K562 (cell line): ENCODE data around the gene SYMPK.

Experiments used
- EZH2 ChIP-seq: IDR thresholded peaks from 2 replicates; pipeline ENCODE4 v1.6.1; 2012; ENCODE audit warnings: low read depth, mild to moderate bottlenecking, inconsistent platforms, low read length, borderline replicate concordance
- RCOR1 ChIP-seq, 2 experiments: IDR thresholded peaks; 2 replicates each; pipeline ENCODE4 v1.6.1; 2012; ENCODE audit warnings: low read depth in 2 of 2, low read length in 2 of 2, borderline replicate concordance in 1 of 2, improper control_type of control experiment in 1 of 2
- TBL1XR1 ChIP-seq, 2 experiments: IDR thresholded peaks; 2 replicates each; pipeline ENCODE4 v1.6.1; 2012; ENCODE audit warnings: improper control_type of control experiment in 2 of 2, low read length in 2 of 2, mild to moderate bottlenecking in 1 of 2
- ZNF224 ChIP-seq: sonication (generic); formaldehyde crosslinking; IDR thresholded peaks from 2 replicates; pipeline ENCODE4 v1.8.0; 2022; ENCODE audit warnings: mild to moderate bottlenecking, missing genetic modification reagents
- TF ChIP-seq, protein P1 (sequence below): sonication (generic); formaldehyde crosslinking; IDR thresholded peaks from 2 replicates; pipeline ENCODE4 v1.8.1; 2023; ENCODE audit warnings: mild to moderate bottlenecking, missing genetic modification reagents

DNA sequence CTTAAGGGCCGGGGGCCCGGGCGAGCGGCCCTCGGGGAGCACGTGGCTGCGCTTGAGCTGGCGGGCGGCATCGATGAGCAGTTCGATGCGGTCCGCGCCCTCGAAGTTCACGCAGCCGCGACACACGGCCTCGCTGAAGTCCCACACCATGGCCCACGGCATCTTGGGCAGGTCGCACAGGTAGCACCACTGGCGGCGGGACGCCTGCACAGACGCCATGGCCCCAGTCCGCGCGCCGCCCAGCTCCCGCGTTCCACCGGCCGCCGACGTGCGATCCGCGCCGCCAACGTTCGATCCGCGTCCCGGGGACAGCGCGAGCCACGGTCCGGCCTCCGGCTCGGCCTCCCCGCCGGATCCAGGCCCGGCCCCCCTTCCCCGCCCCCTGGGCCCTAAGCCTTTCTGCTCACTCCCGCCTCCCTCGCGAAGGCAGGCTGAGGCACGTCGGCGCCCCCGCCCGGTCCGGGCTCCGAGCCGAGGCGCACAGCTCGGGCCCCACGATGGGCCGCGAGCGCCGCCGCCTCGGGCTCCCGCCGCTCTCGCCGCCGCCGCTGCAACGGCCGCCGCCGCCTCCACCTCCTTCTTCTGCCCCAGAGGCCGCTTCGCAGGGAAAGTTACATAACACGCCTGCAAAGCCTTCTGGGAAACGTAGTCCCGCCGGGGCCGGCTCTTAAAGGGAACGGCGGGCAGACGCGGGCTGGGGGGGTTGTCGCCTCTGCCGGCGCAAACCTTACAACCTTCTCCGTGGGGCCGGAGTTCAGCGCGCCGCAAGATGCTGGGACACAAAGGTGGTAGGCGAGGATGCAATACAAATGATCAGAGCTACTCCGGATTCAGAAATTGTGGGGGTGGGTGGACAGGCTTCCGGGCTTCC, 22.8 kb upstream of the SYMPK start, which contains the start of gene IRF2BP1:
- no peak; a peak in 1 of 4 replicates for TF ChIP-seq RCOR1 (IDR thresholded peaks at IDR 0.05; ENCODE audit: borderline replicate concordance in 1 of 2, low read depth in 2 of 2, low read length in 2 of 2)
- TF ChIP-seq, protein P1, sequence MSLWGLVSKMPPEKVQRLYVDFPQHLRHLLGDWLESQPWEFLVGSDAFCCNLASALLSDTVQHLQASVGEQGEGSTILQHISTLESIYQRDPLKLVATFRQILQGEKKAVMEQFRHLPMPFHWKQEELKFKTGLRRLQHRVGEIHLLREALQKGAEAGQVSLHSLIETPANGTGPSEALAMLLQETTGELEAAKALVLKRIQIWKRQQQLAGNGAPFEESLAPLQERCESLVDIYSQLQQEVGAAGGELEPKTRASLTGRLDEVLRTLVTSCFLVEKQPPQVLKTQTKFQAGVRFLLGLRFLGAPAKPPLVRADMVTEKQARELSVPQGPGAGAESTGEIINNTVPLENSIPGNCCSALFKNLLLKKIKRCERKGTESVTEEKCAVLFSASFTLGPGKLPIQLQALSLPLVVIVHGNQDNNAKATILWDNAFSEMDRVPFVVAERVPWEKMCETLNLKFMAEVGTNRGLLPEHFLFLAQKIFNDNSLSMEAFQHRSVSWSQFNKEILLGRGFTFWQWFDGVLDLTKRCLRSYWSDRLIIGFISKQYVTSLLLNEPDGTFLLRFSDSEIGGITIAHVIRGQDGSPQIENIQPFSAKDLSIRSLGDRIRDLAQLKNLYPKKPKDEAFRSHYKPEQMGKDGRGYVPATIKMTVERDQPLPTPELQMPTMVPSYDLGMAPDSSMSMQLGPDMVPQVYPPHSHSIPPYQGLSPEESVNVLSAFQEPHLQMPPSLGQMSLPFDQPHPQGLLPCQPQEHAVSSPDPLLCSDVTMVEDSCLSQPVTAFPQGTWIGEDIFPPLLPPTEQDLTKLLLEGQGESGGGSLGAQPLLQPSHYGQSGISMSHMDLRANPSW (CRISPR knock-in tag), result 0 out of 2 replicates have a peak, but pooled peaks have one; percentile 9
- TF ChIP-seq EZH2, result no peak
- peak in 1 of 2 experiments; percentile 16; a peak in 1 of 4 replicates for TF ChIP-seq TBL1XR1 (IDR thresholded peaks at IDR 0.05; ENCODE audit: low read length in 2 of 2)
- TF ChIP-seq ZNF224 (CRISPR knock-in tag), result no peak
